Measurements from ENCODE around the gene OR10G7. TPM values are rescaled to one million over a fixed set of nuclear protein-coding genes. Genes with fewer than 3 reads are reported as not detected.
"Not testable (repeated sequence)": the region's sequence is repeated elsewhere in the genome, so short reads cannot be mapped to it uniquely, and the experiment has no call there.

OR10G7 gene
- total RNA-seq, 1 donor = not detected

GRCh38 chr11:124050748-124051147 is 9.6 kb upstream of the OR10G7 start:
- DNase-seq (ENCODE audit: low read depth) = no peak
- TF ChIP-seq, protein P1, sequence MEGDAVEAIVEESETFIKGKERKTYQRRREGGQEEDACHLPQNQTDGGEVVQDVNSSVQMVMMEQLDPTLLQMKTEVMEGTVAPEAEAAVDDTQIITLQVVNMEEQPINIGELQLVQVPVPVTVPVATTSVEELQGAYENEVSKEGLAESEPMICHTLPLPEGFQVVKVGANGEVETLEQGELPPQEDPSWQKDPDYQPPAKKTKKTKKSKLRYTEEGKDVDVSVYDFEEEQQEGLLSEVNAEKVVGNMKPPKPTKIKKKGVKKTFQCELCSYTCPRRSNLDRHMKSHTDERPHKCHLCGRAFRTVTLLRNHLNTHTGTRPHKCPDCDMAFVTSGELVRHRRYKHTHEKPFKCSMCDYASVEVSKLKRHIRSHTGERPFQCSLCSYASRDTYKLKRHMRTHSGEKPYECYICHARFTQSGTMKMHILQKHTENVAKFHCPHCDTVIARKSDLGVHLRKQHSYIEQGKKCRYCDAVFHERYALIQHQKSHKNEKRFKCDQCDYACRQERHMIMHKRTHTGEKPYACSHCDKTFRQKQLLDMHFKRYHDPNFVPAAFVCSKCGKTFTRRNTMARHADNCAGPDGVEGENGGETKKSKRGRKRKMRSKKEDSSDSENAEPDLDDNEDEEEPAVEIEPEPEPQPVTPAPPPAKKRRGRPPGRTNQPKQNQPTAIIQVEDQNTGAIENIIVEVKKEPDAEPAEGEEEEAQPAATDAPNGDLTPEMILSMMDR (IDR thresholded peaks at IDR 0.05; ENCODE audit: insufficient read depth, low read depth, low read length) = no peak
- H3K4me3 ChIP-seq (ENCODE audit: low read depth, low read length) = no peak overlapping the region

DNA sequence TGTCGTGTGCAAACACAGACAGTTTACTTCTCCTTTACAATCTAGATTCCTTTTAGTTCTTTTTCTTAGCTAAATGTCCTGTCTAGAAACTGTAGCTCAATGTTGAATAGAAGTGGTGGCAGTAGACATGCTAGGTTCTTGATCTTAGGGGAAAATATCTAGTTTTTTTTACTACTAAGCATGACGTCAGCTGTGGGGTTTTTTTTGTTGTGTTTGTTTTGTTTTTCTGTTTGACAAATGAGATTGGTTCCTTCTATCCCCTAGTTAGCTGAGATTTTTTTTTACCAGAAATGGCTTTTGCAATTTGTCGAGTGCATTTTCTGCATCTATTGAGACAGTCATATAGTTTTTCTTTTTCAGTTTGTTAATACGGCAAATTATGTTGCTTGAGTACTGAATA is 2.3 kb upstream of the OR10G7 start:
- no peak for DNase-seq (ENCODE audit: low read depth)
- no peak overlapping the region for H3K4me3 ChIP-seq (ENCODE audit: low read depth, low read length)
- TF ChIP-seq, protein P1 (IDR thresholded peaks at IDR 0.05; ENCODE audit: insufficient read depth, low read depth, low read length) = no peak

DNA sequence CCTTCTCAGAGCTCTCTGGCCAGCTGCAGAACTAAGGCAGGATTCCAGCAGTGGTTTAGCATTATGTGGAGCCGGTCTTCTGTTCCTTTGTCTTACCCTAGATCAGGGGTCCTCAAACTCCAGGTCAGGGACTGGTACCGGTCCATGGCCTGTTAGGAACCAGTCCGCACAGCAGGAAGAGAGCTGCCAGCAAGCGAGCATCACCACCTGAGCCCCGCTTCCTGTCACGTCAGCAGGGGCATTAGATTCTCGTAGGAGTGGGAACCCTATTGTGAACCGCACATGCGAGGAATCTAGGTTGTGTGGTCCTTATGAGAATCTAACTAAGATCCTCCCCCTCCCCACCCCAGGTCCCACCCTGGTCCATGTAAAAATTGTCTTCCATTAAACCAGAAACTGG is 1.6 kb downstream of the OR10G7 start:
- no peak for DNase-seq (ENCODE audit: low read depth)
- TF ChIP-seq, protein P1 (IDR thresholded peaks at IDR 0.05; ENCODE audit: insufficient read depth, low read depth, low read length) = no peak
- H3K4me3 ChIP-seq (ENCODE audit: low read depth, low read length) = no peak overlapping the region

DNA sequence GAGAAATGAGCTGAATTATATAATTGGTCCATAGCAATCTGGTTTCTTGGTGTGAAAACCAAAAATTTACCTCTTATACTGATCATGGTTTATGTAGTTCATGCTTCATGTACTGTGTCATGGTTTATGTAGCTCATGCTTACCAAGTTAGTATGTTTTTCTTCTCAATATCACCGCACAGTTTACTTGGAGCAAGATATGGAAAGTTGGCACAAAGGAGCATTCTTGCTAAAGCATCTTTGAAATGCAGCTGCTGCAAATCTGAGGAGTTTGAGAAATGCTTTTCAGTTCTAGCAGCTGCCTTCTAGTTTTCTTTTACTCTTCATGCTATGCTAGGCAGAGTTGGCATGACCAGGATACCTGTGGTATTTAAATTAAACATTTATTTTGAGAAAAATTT is 4.5 kb downstream of the OR10G7 start:
- TF ChIP-seq, protein P1 (IDR thresholded peaks at IDR 0.05; ENCODE audit: insufficient read depth, low read depth, low read length) = no peak
- no peak for DNase-seq (ENCODE audit: low read depth)
- H3K4me3 ChIP-seq (ENCODE audit: low read depth, low read length) = no peak overlapping the region

DNA sequence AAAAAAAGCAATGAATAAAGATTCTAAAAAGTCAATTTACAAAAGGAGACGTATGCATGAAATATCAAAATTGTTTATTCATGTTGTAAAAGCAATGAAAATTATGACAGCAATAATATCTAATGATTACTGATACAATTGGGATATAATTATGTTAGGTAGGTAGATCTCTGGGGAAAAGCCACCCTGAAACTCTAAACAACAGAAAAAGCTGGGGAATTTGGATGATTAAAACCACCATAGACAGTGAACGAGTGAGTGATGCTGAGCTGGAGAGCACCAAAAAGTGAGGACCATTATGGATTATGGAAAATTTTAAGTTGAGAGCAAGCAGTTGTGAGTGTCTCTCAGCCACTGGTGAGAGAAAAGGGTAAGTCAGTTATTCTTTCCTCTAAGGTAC is 14.6 kb downstream of the OR10G7 start, which contains the start of gene OR10G8:
Gene OR10G8 (plus strand): TSS at position 301 of the 400 bp plus-strand sequence. CDS start 2,825 bp downstream, outside the sequence.
- TF ChIP-seq, protein P1 (IDR thresholded peaks at IDR 0.05; ENCODE audit: insufficient read depth, low read depth, low read length) = no peak
- no peak for DNase-seq (ENCODE audit: low read depth)
- no peak within 1 kb of the TSS for H3K4me3 ChIP-seq (ENCODE audit: low read depth, low read length)

GRCh38 chr11:124015837-124016236 is 25.3 kb downstream of the OR10G7 start:
- not testable (repeated sequence) for H3K4me3 ChIP-seq (ENCODE audit: low read depth, low read length); DNase-seq (ENCODE audit: low read depth)

DNA sequence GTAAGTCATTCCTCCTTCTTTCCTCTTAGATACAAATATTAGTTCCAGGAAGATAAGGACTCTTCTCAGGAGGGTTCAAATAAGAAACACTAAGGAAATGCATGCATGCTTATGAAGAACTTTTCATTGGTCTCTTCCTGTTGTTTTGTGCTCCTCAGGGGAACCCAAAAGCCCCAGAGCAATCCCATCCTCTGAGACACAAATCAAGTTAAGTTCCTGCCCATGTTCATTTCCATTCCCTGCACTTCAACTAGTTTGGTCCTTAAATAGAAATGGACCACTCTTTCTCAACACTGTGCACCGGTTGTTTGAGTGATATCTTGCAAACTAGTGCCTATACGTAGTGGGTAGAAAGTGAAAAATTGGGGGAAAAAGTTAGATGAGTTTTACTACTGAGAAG is 28.4 kb downstream of the OR10G7 start, which contains the start of gene OR10G4:
Gene OR10G4 (plus strand): TSS at position 301 of the 400 bp plus-strand sequence. CDS start 2,578 bp downstream, outside the sequence.
- no peak for DNase-seq (ENCODE audit: low read depth)
- no peak within 1 kb of the TSS for H3K4me3 ChIP-seq (ENCODE audit: low read depth, low read length)
- TF ChIP-seq, protein P1 (IDR thresholded peaks at IDR 0.05; ENCODE audit: insufficient read depth, low read depth, low read length) = no peak

All from fibroblast of villous mesenchyme (primary cell).